DMS79 (cell line): ENCODE data around the gene LOXHD1.

Experiments
- DNase-seq: peaks from one replicate; lab custom pipeline; 2025; lab: John Stamatoyannopoulos, UW

Gene LOXHD1

GRCh38 chr18:46541626-46542189 is 115.3 kb downstream of the LOXHD1 start:
- no peak for DNase-seq

- no peak for DNase-seq
Measured at GRCh38 chr18:46538376-46538775, 118.6 kb downstream of the LOXHD1 start.

GRCh38 chr18:46536215-46536874 is 120.7 kb downstream of the LOXHD1 start:
- DNase-seq: no peak

- no peak for DNase-seq
Measured at GRCh38 chr18:46531482-46531881, 125.5 kb downstream of the LOXHD1 start.

- DNase-seq: no peak
Measured at GRCh38 chr18:46528037-46528436, 129.0 kb downstream of the LOXHD1 start.

GRCh38 chr18:46519870-46520269 is 137.2 kb downstream of the LOXHD1 start:
- no peak for DNase-seq

- no peak for DNase-seq
Measured at GRCh38 chr18:46518438-46518837, 138.6 kb downstream of the LOXHD1 start.

- no peak for DNase-seq
Measured at GRCh38 chr18:46516555-46516954, 140.5 kb downstream of the LOXHD1 start.

GRCh38 chr18:46510386-46510785 is 146.6 kb downstream of the LOXHD1 start:
- DNase-seq: no peak

GRCh38 chr18:46509530-46509929 is 147.5 kb downstream of the LOXHD1 start:
- no peak for DNase-seq

- no peak for DNase-seq
Measured at GRCh38 chr18:46506974-46507586, 149.9 kb downstream of the LOXHD1 start.

GRCh38 chr18:46502444-46502843 is 154.6 kb downstream of the LOXHD1 start:
- no peak for DNase-seq

- DNase-seq: no peak
Measured at GRCh38 chr18:46497129-46497528, 159.9 kb downstream of the LOXHD1 start.

- no peak for DNase-seq
Measured at GRCh38 chr18:46488471-46489213, 168.4 kb downstream of the LOXHD1 start.

GRCh38 chr18:46485675-46486194 is 171.3 kb downstream of the LOXHD1 start:
- DNase-seq: no peak

- DNase-seq: no peak
Measured at GRCh38 chr18:46484971-46485370, 172.0 kb downstream of the LOXHD1 start.

GRCh38 chr18:46482831-46483230 is 174.2 kb downstream of the LOXHD1 start:
- DNase-seq: no peak

GRCh38 chr18:46481847-46482245 is 175.2 kb downstream of the LOXHD1 start:
- DNase-seq: no peak

- DNase-seq: no peak
Measured at GRCh38 chr18:46481048-46481846, 175.8 kb downstream of the LOXHD1 start.

- DNase-seq: no peak
Measured at GRCh38 chr18:46480226-46480625, 176.8 kb downstream of the LOXHD1 start.

- no peak for DNase-seq
Measured at GRCh38 chr18:46478796-46479195, 178.2 kb downstream of the LOXHD1 start.
